Astrocyte (in vitro differentiated cells and primary cell): ENCODE results near the gene AUTS2. TPM values are rescaled to one million over a fixed set of nuclear protein-coding genes. Genes with fewer than 3 reads are reported as not detected.

Experiments
- DNase-seq: peaks from one replicate; pipeline ENCODE4 v3.0.0-alpha.2; 2010; ENCODE audit warnings: low read depth
- FAIRE-seq: peaks from 2 replicates; lab custom pipeline; 2011; peaks lifted over from hg19 to GRCh38; lab: Jason Lieb, UNC
- H2AFZ ChIP-seq: 2 replicates; pipeline ENCODE4 v1.6.0; 2012; ENCODE audit warnings: low read depth, low read length, inconsistent platforms
- H3K27ac ChIP-seq: 2 replicates; pipeline ENCODE4 v1.5.1; 2011; ENCODE audit warnings: low read depth, low read length, inconsistent platforms
- H3K27me3 ChIP-seq: 2 replicates; pipeline ENCODE4 v1.6.0; 2011; ENCODE audit warnings: low read length, inconsistent platforms; ENCODE audit not compliant: insufficient read depth
- H3K36me3 ChIP-seq: 2 replicates; pipeline ENCODE4 v1.5.1; 2011; ENCODE audit warnings: low read length, inconsistent platforms; ENCODE audit not compliant: insufficient read depth
- H3K4me1 ChIP-seq: 2 replicates; pipeline ENCODE4 v1.5.1; 2011; ENCODE audit warnings: low read length, inconsistent platforms; ENCODE audit not compliant: insufficient read depth
- H3K4me2 ChIP-seq: 2 replicates; pipeline ENCODE4 v1.6.0; 2012; ENCODE audit warnings: low read length, inconsistent platforms
- H3K4me3 ChIP-seq: 2 replicates; pipeline ENCODE4 v1.5.1; 2011; ENCODE audit warnings: low read depth, mild to moderate bottlenecking, low read length, inconsistent platforms; ENCODE audit not compliant: insufficient read depth
- H3K79me2 ChIP-seq: 2 replicates; pipeline ENCODE4 v1.6.0; 2012; ENCODE audit warnings: mild to moderate bottlenecking, low read length, inconsistent platforms; ENCODE audit not compliant: insufficient read depth
- H3K9ac ChIP-seq: 2 replicates; pipeline ENCODE4 v1.6.0; 2012; ENCODE audit warnings: mild to moderate bottlenecking, low read length, inconsistent platforms
- H3K9me3 ChIP-seq: 2 replicates; pipeline ENCODE4 v1.5.1; 2012; ENCODE audit warnings: low read depth, mild to moderate bottlenecking, low read length, inconsistent platforms; ENCODE audit not compliant: insufficient read depth
- H4K20me1 ChIP-seq: 2 replicates; pipeline ENCODE4 v1.6.0; 2012; ENCODE audit warnings: low read length, inconsistent platforms; ENCODE audit not compliant: insufficient read depth
- H3K27ac Mint-ChIP-seq: one replicate; pipeline ENCODE4 v1.8.0; 2021; ENCODE audit warnings: mild to moderate bottlenecking, mixed read lengths; ENCODE audit not compliant: unreplicated experiment
- H3K27me3 Mint-ChIP-seq: one replicate; pipeline ENCODE4 v1.8.0; 2021; ENCODE audit warnings: low read depth, mixed read lengths; ENCODE audit not compliant: unreplicated experiment
- H3K36me3 Mint-ChIP-seq: one replicate; pipeline ENCODE4 v1.8.0; 2021; ENCODE audit warnings: low read depth, mixed read lengths; ENCODE audit not compliant: unreplicated experiment
- H3K4me1 Mint-ChIP-seq: one replicate; pipeline ENCODE4 v1.8.0; 2021; ENCODE audit warnings: low read depth, mixed read lengths; ENCODE audit not compliant: unreplicated experiment
- H3K4me3 Mint-ChIP-seq: one replicate; pipeline ENCODE4 v1.8.0; 2021; ENCODE audit warnings: mild to moderate bottlenecking, moderate library complexity, mixed read lengths; ENCODE audit not compliant: unreplicated experiment
- H3K9me3 Mint-ChIP-seq: one replicate; pipeline ENCODE4 v1.8.0; 2021; ENCODE audit warnings: mild to moderate bottlenecking, mixed read lengths; ENCODE audit not compliant: unreplicated experiment
- CTCF ChIP-seq: IDR thresholded peaks from 2 replicates; pipeline ENCODE4 v1.5.1; 2011; ENCODE audit warnings: low read depth, mild to moderate bottlenecking, inconsistent platforms, low read length, moderate library complexity; ENCODE audit not compliant: insufficient read depth
- EZH2 ChIP-seq: IDR thresholded peaks from 2 replicates; pipeline ENCODE4 v1.6.1; 2012; ENCODE audit warnings: mild to moderate bottlenecking, low read length, inconsistent platforms; ENCODE audit not compliant: insufficient read depth
- total RNA-seq: library from RNA; stranded (reverse); gene quantifications from 2 replicates; pipeline ENCODE4 v1.2.1, GENCODE V29; 2021

Gene AUTS2
- total RNA-seq, 1 donor from 2014 or later = 73.2 TPM

GRCh38 chr7:69820479-69821192, 222.4 kb downstream of the AUTS2 start:
- no peaks in the 10 kb centered on the region for H3K9me3 Mint-ChIP-seq

GRCh38 chr7:69822386-69822785, 224.1 kb downstream of the AUTS2 start:
- no peaks in the 10 kb centered on the region for H3K9me3 Mint-ChIP-seq
- Histone ChIP-seq H3K4me1 (peaks cover 2% of the 10 kb centered on the region), H2AFZ (no peak overlapping the region), H3K27me3 (no peaks in the 10 kb centered on the region), H3K79me2 (no peaks in the 10 kb centered on the region), H3K36me3 (no peaks in the 10 kb centered on the region), H3K4me3 (no peak overlapping the region), H3K27ac (no peak overlapping the region), H3K4me2 (no peak overlapping the region), H4K20me1 (peaks cover 28% of the 10 kb centered on the region), H3K9me3 (no peaks in the 10 kb centered on the region), H3K9ac (no peak overlapping the region)
- H3K36me3 Mint-ChIP-seq = peaks cover 4% of the 10 kb centered on the region
- no peak overlapping the region for H3K27ac Mint-ChIP-seq
- no peak for TF ChIP-seq EZH2
- TF ChIP-seq CTCF = no peak
- no peak overlapping the region for H3K4me3 Mint-ChIP-seq
- H3K27me3 Mint-ChIP-seq = no peaks in the 10 kb centered on the region
- peaks cover 14% of the 10 kb centered on the region for H3K4me1 Mint-ChIP-seq
- no peak for FAIRE-seq
- DNase-seq = no peak

More at GRCh38 chr7:69820479-69821192, 222.4 kb downstream of the AUTS2 start:
- no peak overlapping the region for H3K27ac ChIP-seq
- Mint-ChIP-seq H3K27ac (no peak overlapping the region), H3K27me3 (no peaks in the 10 kb centered on the region), H3K4me1 (peaks cover 17% of the 10 kb centered on the region), H3K4me3 (no peak overlapping the region), H3K36me3 (peaks cover 4% of the 10 kb centered on the region)
- TF ChIP-seq CTCF (no peak), EZH2 (no peak)
- no peak for DNase-seq
- no peaks in the 10 kb centered on the region for H3K27me3 ChIP-seq
- peaks cover 8% of the 10 kb centered on the region for H3K4me1 ChIP-seq
- no peak overlapping the region for H3K4me3 ChIP-seq
- no peaks in the 10 kb centered on the region for H3K9me3 ChIP-seq
- no peak for FAIRE-seq
- no peak overlapping the region for H3K9ac ChIP-seq
- no peak overlapping the region for H3K4me2 ChIP-seq
- H3K36me3 ChIP-seq = no peaks in the 10 kb centered on the region
- no peak overlapping the region for H2AFZ ChIP-seq
- no peaks in the 10 kb centered on the region for H3K79me2 ChIP-seq
- peaks cover 28% of the 10 kb centered on the region for H4K20me1 ChIP-seq

GRCh38 chr7:69823151-69823744, 225.0 kb downstream of the AUTS2 start:
- Histone ChIP-seq H3K36me3 (no peaks in the 10 kb centered on the region), H3K4me3 (no peak overlapping the region), H4K20me1 (peaks cover 28% of the 10 kb centered on the region), H3K4me1 (no peaks in the 10 kb centered on the region), H3K9me3 (no peaks in the 10 kb centered on the region), H3K27me3 (no peaks in the 10 kb centered on the region), H3K4me2 (no peak overlapping the region), H2AFZ (no peak overlapping the region), H3K9ac (no peak overlapping the region), H3K79me2 (no peaks in the 10 kb centered on the region), H3K27ac (no peak overlapping the region)
- Mint-ChIP-seq H3K4me1 (peaks cover 14% of the 10 kb centered on the region), H3K27ac (no peak overlapping the region), H3K27me3 (no peaks in the 10 kb centered on the region), H3K4me3 (no peak overlapping the region), H3K36me3 (peaks cover 4% of the 10 kb centered on the region), H3K9me3 (no peaks in the 10 kb centered on the region)
- TF ChIP-seq CTCF = no peak
- TF ChIP-seq EZH2 = no peak
- FAIRE-seq = no peak
- no peak for DNase-seq
